CD8-positive, alpha-beta memory T cell (primary cell): Measurements from ENCODE around the gene PPIL4. TPM values are rescaled to one million over a fixed set of nuclear protein-coding genes. Genes with fewer than 3 reads are reported as not detected.

Experiments
- CTCF ChIA-PET: fragments of 350-600 bp; sonication (Branson Sonifier 250); formaldehyde crosslinking; loops from one replicate; lab custom pipeline; 2021; ENCODE audit warnings: antibody characterized with exemption; lab: Charles Lee
- POLR2A ChIA-PET: fragments of 350-600 bp; sonication (Branson Sonifier 250); formaldehyde crosslinking; loops from one replicate; lab custom pipeline; 2021; ENCODE audit warnings: antibody characterized with exemption; lab: Charles Lee
- DNase-seq, 5 donors: peaks; one replicate each; pipeline versions ENCODE4 v3.0.0 to v3.0.0-alpha.2; 2020 to 2022; ENCODE audit warnings: mixed read lengths in 1 of 5
- H3K27ac ChIP-seq: one replicate; pipeline ENCODE4 v1.7.0; 2013; ENCODE audit warnings: low read depth, mild to moderate bottlenecking, low read length, moderate library complexity
- H3K27me3 ChIP-seq: 2 replicates; pipeline ENCODE4 v1.7.0; 2013; ENCODE audit warnings: low read length, mild to moderate bottlenecking; ENCODE audit not compliant: insufficient read depth, poor library complexity, severe bottlenecking
- H3K36me3 ChIP-seq: 2 replicates; pipeline ENCODE4 v1.7.0; 2013; ENCODE audit warnings: mild to moderate bottlenecking, low read length, moderate library complexity; ENCODE audit not compliant: insufficient read depth
- H3K4me1 ChIP-seq: 2 replicates; pipeline ENCODE4 v1.7.0; 2013; ENCODE audit warnings: mild to moderate bottlenecking, low read length, moderate library complexity; ENCODE audit not compliant: insufficient read depth
- H3K4me3 ChIP-seq: 2 replicates; pipeline ENCODE4 v1.7.0; 2013; ENCODE audit warnings: mild to moderate bottlenecking, low read length
- H3K9me3 ChIP-seq: 2 replicates; pipeline ENCODE4 v1.7.0; 2013; ENCODE audit warnings: mild to moderate bottlenecking, low read length
- H3K27ac Mint-ChIP-seq, 8 donors: one replicate each; pipeline ENCODE4 v1.8.0; 2020 to 2021; ENCODE audit warnings: mixed read lengths in 8 of 8, mild to moderate bottlenecking in 6 of 8, inconsistent platforms in 3 of 8, moderate library complexity in 3 of 8
- H3K27me3 Mint-ChIP-seq, 2 donors: one replicate each; pipeline ENCODE4 v1.8.0; 2020 to 2021; ENCODE audit warnings: mixed read lengths in 2 of 2, mild to moderate bottlenecking in 1 of 2, moderate library complexity in 1 of 2
- H3K36me3 Mint-ChIP-seq, 3 donors: one replicate each; pipeline ENCODE4 v1.8.0; 2020 to 2021; ENCODE audit warnings: mixed read lengths in 3 of 3, inconsistent platforms in 1 of 3, mild to moderate bottlenecking in 1 of 3
- H3K4me1 Mint-ChIP-seq, 3 donors: one replicate each; pipeline ENCODE4 v1.8.0; 2020 to 2021; ENCODE audit warnings: mixed read lengths in 3 of 3, inconsistent platforms in 1 of 3, mild to moderate bottlenecking in 1 of 3
- H3K4me3 Mint-ChIP-seq, 7 donors: one replicate each; pipeline ENCODE4 v1.8.0; 2020 to 2021; ENCODE audit warnings: mixed read lengths in 7 of 7, mild to moderate bottlenecking in 6 of 7, moderate library complexity in 4 of 7, inconsistent platforms in 2 of 7
- H3K9me3 Mint-ChIP-seq, 5 donors: one replicate each; pipeline ENCODE4 v1.8.0; 2020 to 2022; ENCODE audit warnings: mixed read lengths in 5 of 5, mild to moderate bottlenecking in 3 of 5, moderate library complexity in 2 of 5, inconsistent platforms in 1 of 5
- polyA plus RNA-seq: library from polyadenylated mRNA; unstranded; fragments of 300-500 nt; fragmentation: Illumina TruSeq; gene quantifications from one replicate; pipeline ENCODE4 v1.2.3, GENCODE V29; 2021
- total RNA-seq, 2 experiments: library from RNA; stranded (reverse); gene quantifications; one replicate each; pipeline ENCODE4 v1.2.3, GENCODE V29; 2021

PPIL4 gene
- total and polyA plus RNA-seq, 3 experiments from 2014 or later: 10.7 to 31.9 (median 29.7) TPM

GRCh38 chr6:149458196-149458595 is 87.6 kb downstream of the PPIL4 start:
- H3K27ac Mint-ChIP-seq: peak overlapping the region in 1 of 8 donors; percentile 36
- POLR2A ChIA-PET: interaction anchor here (1.4 kb wide), 1 partner anchor 27 kb away, joined by 3 read pairs; the partner anchor contains the start of gene ZC3H12D
- peaks cover 0 to 87% (median 24%) of the 10 kb centered on the region in 3 donors for H3K36me3 Mint-ChIP-seq

GRCh38 chr6:149457316-149457884 is 88.4 kb downstream of the PPIL4 start:
- H3K27ac Mint-ChIP-seq: no peak overlapping the region
- ChIA-PET CTCF (interaction anchor here (0.8 to 1.3 kb wide), 2 partner anchors 26 to 27 kb away, joined by 3 to 4 read pairs; partner anchors contain the start of gene ZC3H12D), POLR2A (interaction anchor here (1.4 kb wide), 1 partner anchor 28 kb away, joined by 3 read pairs; the partner anchor contains the start of gene ZC3H12D)
- H3K36me3 Mint-ChIP-seq: peaks cover 0 to 87% (median 23%) of the 10 kb centered on the region in 3 donors
- no peak overlapping the region for H3K4me3 Mint-ChIP-seq
- Histone ChIP-seq H3K9me3 (no peaks in the 10 kb centered on the region), H3K4me1 (no peaks in the 10 kb centered on the region), H3K27me3 (no peaks in the 10 kb centered on the region), H3K27ac (no peak overlapping the region), H3K4me3 (no peak overlapping the region), H3K36me3 (peaks cover 25% of the 10 kb centered on the region)
- no peak for DNase-seq
- no peaks in the 10 kb centered on the region for H3K27me3 Mint-ChIP-seq
- peaks cover 0 to 5% (median 0%) of the 10 kb centered on the region in 3 donors for H3K4me1 Mint-ChIP-seq
- H3K9me3 Mint-ChIP-seq: peaks cover 0 to 2% (median 0%) of the 10 kb centered on the region in 5 donors

More at GRCh38 chr6:149458196-149458595, 87.6 kb downstream of the PPIL4 start:
- CTCF ChIA-PET: interaction anchor here (0.8 to 1.2 kb wide), 2 partner anchors 26 to 59 kb away, joined by 3 to 4 read pairs; no protein-coding TSS in a partner anchor
- no peak overlapping the region for H3K4me3 ChIP-seq
- H3K27ac ChIP-seq: no peak overlapping the region
- no peak for DNase-seq
- H3K4me1 ChIP-seq: no peaks in the 10 kb centered on the region
- H3K9me3 Mint-ChIP-seq: peaks cover 0 to under 1% (median 0%) of the 10 kb centered on the region in 5 donors
- no peaks in the 10 kb centered on the region for H3K27me3 Mint-ChIP-seq
- peaks cover 25% of the 10 kb centered on the region for H3K36me3 ChIP-seq
- H3K4me3 Mint-ChIP-seq: no peak overlapping the region
- H3K9me3 ChIP-seq: no peaks in the 10 kb centered on the region
- H3K27me3 ChIP-seq: no peaks in the 10 kb centered on the region
- peaks cover 0 to 9% (median 4%) of the 10 kb centered on the region in 3 donors for H3K4me1 Mint-ChIP-seq

- Mint-ChIP-seq H3K27me3 (no peaks in the 10 kb centered on the region), H3K4me3 (no peak overlapping the region), H3K4me1 (peaks cover 0 to 5% (median 0%) of the 10 kb centered on the region in 3 donors), H3K27ac (no peak overlapping the region), H3K36me3 (peaks cover 0 to 87% (median 20%) of the 10 kb centered on the region in 3 donors), H3K9me3 (peaks cover 0 to 2% (median 0%) of the 10 kb centered on the region in 5 donors)
- peaks cover 19% of the 10 kb centered on the region for H3K36me3 ChIP-seq
- no peaks in the 10 kb centered on the region for H3K9me3 ChIP-seq
- no peaks in the 10 kb centered on the region for H3K27me3 ChIP-seq
- H3K4me3 ChIP-seq: no peak overlapping the region
- no peak overlapping the region for H3K27ac ChIP-seq
- ChIA-PET POLR2A (no interaction called here), CTCF (interaction anchor here (1.3 kb wide), 1 partner anchor 28 kb away, joined by 4 read pairs; the partner anchor contains the start of gene ZC3H12D)
- H3K4me1 ChIP-seq: no peaks in the 10 kb centered on the region
- no peak for DNase-seq
Measured at GRCh38 chr6:149456311-149457021, 89.4 kb downstream of the PPIL4 start.

GRCh38 chr6:149455031-149455732 is 90.7 kb downstream of the PPIL4 start:
- Histone ChIP-seq H3K27me3 (no peaks in the 10 kb centered on the region), H3K9me3 (no peaks in the 10 kb centered on the region), H3K36me3 (peaks cover 18% of the 10 kb centered on the region), H3K4me3 (no peak overlapping the region), H3K27ac (no peak overlapping the region), H3K4me1 (no peaks in the 10 kb centered on the region)
- ChIA-PET CTCF (interaction anchor here (0.7 to 1.2 kb wide), 3 partner anchors 22 to 432 kb away, joined by 3 to 4 read pairs (median 3); no protein-coding TSS in a partner anchor), POLR2A (no interaction called here)
- peaks cover 0 to 81% (median 17%) of the 10 kb centered on the region in 3 donors for H3K36me3 Mint-ChIP-seq
- no peaks in the 10 kb centered on the region for H3K27me3 Mint-ChIP-seq
- peaks cover 0 to 2% (median 0%) of the 10 kb centered on the region in 5 donors for H3K9me3 Mint-ChIP-seq
- H3K4me1 Mint-ChIP-seq: peaks cover 0 to 5% (median 0%) of the 10 kb centered on the region in 3 donors
- H3K4me3 Mint-ChIP-seq: no peak overlapping the region
- no peak for DNase-seq
- H3K27ac Mint-ChIP-seq: peak overlapping the region in 3 of 8 donors; percentile 8 to 36 (median 33)

Other genes starting within 250 kb of the PPIL4 start
- 100 to 1,000 TPM; 103 to 109 TPM for gene TAB2, start 228.3 kb downstream of the PPIL4 start, total RNA-seq
- 16.6 TPM for gene TAB2, start 228.3 kb downstream of the PPIL4 start, polyA plus RNA-seq
- 1 to 10 TPM; 3.7 to 3.9 TPM for gene SUMO4, start 145.8 kb downstream of the PPIL4 start, total RNA-seq
- 0.48 TPM for gene SUMO4, start 145.8 kb downstream of the PPIL4 start, polyA plus RNA-seq
- 10 to 100 TPM; 83.5 to 84.5 TPM for gene ZC3H12D, start 61.0 kb downstream of the PPIL4 start, total RNA-seq
- gene ZC3H12D, start 61.0 kb downstream of the PPIL4 start, polyA plus RNA-seq: 2.5 TPM
- 10 to 100 TPM; 20.4 to 20.5 TPM for gene GINM1, start 20.3 kb upstream of the PPIL4 start, total RNA-seq
- 24.7 TPM for gene GINM1, start 20.3 kb upstream of the PPIL4 start, polyA plus RNA-seq
- gene KATNA1, start 102.7 kb upstream of the PPIL4 start, total RNA-seq: 10 to 100 TPM; 22.0 to 22.7 TPM
- gene KATNA1, start 102.7 kb upstream of the PPIL4 start, polyA plus RNA-seq: 25.7 TPM
- 10 to 100 TPM; 29.7 to 33.8 TPM for gene LATS1, start 172.1 kb upstream of the PPIL4 start, total RNA-seq
- 12.7 TPM for gene LATS1, start 172.1 kb upstream of the PPIL4 start, polyA plus RNA-seq
- 10 to 100 TPM; 82.3 to 86.2 TPM for gene NUP43, start 200.5 kb upstream of the PPIL4 start, total RNA-seq
- 6.2 TPM for gene NUP43, start 200.5 kb upstream of the PPIL4 start, polyA plus RNA-seq
- gene PCMT1, start 203.7 kb upstream of the PPIL4 start, total RNA-seq: 100 to 1,000 TPM; 107 to 108 TPM
- 148 TPM for gene PCMT1, start 203.7 kb upstream of the PPIL4 start, polyA plus RNA-seq